ENCODE measurements around the gene FAAP20.

DNA sequence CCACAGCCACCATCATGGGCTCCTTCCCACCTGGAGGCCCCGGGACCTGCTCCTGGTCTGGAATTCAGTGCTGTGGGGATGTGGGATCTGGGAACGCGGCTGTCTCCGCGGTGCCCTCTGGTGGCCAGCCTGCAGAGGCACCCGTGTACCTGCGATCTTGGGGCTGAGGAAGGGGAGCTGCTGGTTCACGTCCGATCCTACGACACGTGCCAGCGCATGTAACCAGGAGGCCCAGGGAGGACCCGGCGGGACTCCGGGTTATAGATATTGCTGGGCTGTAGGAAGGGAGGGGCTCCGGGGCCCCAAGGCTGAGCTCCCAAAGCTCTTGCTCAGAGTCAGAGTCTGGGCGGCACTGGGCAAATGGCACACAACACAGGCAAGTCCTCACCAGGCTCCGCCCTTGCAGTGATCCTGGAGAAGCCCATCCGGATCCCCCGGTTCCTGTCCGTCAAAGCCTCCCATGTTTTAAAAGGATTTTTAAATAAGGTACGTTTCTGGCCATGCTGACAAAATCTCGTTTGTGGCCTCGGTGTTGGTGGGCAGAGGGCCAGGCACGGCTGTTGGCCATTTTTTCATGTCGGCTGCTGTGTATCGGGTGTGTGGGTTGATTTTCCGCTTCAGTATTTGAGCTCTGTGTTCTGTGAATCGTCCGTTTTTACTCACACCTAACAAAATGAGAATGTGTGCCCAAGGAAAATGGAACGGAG is 20.1 kb downstream of the FAAP20 start:
- TF ChIP-seq, protein P1, sequence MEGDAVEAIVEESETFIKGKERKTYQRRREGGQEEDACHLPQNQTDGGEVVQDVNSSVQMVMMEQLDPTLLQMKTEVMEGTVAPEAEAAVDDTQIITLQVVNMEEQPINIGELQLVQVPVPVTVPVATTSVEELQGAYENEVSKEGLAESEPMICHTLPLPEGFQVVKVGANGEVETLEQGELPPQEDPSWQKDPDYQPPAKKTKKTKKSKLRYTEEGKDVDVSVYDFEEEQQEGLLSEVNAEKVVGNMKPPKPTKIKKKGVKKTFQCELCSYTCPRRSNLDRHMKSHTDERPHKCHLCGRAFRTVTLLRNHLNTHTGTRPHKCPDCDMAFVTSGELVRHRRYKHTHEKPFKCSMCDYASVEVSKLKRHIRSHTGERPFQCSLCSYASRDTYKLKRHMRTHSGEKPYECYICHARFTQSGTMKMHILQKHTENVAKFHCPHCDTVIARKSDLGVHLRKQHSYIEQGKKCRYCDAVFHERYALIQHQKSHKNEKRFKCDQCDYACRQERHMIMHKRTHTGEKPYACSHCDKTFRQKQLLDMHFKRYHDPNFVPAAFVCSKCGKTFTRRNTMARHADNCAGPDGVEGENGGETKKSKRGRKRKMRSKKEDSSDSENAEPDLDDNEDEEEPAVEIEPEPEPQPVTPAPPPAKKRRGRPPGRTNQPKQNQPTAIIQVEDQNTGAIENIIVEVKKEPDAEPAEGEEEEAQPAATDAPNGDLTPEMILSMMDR (conservative IDR thresholded peaks at IDR 0.05; ENCODE audit: low read depth, low read length) = peak; percentile 99
- no peak for TF ChIP-seq EZH2 (IDR thresholded peaks at IDR 0.05; ENCODE audit: low read length, unreplicated experiment)
- TF ChIP-seq EZH2phosphoT487 (IDR thresholded peaks at IDR 0.05; ENCODE audit: borderline replicate concordance, low read length) = no peak

All from PC-3 (cell line).